Stimulated activated naive CD4-positive, alpha-beta T cell (primary cell): ENCODE measurements around the gene MED29.

ENCODE experiments used
- DNase-seq, 6 experiments: peaks; one replicate each; lab custom pipeline; 2025; lab: John Stamatoyannopoulos, UW

The MED29 gene, protein sequence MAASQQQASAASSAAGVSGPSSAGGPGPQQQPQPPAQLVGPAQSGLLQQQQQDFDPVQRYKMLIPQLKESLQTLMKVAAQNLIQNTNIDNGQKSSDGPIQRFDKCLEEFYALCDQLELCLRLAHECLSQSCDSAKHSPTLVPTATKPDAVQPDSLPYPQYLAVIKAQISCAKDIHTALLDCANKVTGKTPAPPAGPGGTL

DNA sequence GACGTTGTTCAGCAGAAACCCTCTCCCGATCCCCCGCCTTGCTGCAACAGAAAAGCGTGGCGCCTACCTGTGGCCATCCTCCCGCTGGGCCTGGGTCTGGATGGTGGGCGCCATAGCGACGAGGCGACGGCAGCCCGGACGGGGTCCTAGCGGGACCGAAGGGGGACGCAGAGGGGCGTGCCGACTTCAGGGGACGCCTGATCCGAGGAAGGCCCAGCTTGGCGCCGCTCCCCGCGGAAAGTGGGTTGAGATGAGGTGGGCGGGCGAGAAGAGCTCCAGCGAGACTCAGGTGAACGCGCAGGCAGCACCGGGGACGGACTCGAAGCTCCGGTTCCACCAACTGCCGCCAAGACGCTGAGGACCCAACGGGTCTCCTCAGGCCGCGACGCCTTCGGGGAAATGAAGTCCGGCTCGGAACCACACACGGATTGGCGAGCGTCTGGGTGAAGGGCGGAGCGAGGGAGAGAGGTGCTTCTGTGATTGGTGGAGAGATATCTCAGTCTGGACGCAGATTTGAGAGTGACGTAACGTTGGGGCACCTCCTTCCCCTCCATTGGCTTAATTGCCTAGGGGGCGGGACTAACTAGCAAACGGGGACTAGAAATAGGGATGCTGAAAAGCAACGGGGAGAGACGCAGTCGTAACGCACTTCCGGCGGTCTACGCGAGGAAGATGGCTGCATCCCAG is at the start of gene MED29, which contains the start of gene PAF1:
TSS of gene MED29 (plus strand) at position 628 of the 687 bp plus-strand sequence. CDS start at position 673, 45 bp downstream.
TSS of gene PAF1 (minus strand) at position 356 of the 687 bp plus-strand sequence. CDS start at position 114, 242 bp downstream.
- DNase-seq = peak; percentile 93 to 99 (median 98)

DNA sequence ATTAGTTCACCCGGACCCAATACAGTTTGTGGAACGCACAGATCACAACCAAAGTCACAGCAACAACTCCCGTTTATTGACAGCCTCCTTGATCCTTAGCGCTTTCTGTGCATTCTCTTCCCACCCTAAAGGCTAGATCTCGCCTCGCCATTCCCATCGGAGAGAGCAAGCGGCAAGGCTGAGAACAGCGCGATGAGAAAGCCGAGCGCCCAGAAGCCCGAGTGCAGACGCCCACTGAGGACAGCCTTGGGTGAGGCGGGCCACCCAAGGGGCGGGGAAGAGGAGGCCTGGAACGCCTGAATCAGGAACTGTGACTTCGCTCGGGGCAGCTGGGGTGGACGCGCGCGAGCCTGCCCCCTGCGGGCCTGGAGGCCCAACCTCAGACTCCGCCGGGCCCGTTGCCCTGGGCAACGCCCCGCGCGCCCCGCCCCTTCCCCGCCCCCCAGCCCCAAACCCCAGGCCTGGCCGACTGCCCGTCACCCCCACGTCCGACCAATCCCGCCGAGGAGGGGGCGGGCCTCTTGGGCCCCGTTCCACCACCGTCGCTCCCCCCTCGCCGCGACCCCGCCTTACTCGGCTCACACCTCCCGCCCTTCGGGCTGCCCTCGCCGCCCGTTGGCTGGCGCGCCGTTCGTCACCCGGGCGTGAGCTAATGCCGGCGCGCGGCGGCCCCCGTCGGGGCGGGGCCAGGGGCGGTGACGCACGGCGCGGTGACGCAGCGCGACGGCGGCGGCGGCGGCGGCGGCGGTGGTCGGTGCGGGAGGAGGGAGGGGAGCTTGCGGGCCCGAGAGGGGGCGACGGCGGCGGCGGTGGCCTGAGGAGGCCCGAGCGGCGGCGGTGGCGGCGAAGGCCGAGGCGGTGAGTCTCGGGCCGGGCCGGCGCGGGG is 49.2 kb upstream of the MED29 start, which contains the start of gene SAMD4B:
TSS of gene SAMD4B (plus strand) at position 703 of the 886 bp plus-strand sequence. CDS start 14,473 bp downstream, outside the sequence.
- peak; percentile 98 to 100 (median 99) for DNase-seq

- peak in 1 of 6 experiments; percentile 13 for DNase-seq
These were observed 48.4 kb upstream of the MED29 start for GRCh38 chr19:39342647-39343305.

GRCh38 chr19:39345956-39346355 is 45.2 kb upstream of the MED29 start:
- no peak for DNase-seq

DNA sequence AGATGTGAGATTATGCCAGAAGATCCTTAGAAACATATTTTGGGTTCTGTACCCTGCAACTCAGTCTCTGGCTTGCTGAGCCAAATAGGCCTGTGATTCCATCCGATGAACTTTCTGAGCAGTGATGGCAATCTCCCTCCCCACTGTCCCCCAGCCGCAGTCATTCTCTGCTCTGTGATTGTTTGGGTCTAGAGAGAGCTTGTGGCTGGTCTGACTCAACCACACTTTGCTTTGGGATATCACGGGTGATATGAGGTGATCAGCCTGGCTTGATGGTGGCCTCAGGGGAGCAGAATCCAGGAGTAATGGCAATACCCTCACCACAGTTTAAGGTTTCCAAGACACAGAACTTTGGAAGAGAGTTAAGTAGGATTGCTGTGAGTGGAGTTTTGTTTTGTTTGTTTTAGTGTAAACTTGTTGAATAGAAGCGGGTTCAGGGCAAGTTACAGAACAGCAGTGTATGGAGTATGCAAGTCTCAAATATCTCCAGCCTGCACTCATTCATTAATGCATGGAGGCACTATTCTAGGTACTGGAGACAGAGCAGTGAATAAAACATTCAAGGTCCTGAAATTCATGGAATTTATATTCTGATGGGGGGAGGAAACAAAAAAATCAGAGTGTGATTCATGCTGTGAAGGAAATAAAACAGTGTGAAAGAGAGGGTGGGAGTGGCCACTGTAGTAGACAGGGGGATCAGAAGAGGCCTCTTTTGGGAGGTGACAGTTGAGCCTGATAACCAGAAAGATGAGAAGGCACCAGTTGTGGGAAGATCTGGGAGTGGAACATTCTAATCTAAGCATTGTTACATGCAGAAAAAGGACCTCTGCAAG is 43.6 kb upstream of the MED29 start:
- no peak for DNase-seq

DNA sequence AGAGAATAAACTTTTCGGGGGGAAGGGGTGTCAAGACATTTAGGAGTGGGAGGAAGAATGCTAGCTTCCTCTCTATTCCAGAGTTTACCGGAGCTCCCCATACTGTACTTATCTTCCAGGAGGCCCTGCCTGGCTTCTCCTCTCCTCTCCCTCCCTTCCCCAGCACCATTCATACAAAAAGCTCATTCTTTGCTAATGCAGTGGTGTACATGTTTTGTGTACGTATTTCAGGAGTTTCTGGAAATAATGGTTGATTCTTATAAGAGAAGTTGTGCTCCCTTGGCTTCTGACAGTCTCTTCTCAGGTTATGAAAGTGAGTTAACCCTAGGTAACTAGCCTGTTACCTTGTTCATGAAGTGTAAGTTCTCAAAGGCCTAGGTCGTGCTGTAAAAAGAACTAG is 41.9 kb upstream of the MED29 start:
- DNase-seq = no peak

DNA sequence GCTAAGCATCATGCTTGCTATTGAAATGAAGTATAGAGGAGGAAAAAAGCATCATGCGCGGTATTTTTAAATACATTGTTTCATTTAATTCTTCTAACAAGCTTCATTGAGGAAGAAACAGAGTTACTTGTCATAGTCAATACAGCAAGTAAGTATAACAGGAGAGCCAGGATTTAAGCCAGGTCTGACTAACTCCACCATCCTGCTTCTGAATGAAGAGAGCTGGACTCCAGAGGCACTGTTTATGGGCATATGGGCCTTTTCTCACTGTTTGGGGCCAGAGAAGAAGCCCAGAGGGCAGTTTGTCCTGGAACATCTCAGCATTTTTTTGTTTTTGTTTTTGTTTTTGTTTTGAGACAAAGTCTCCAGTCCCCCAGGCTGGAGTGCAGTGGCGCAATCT is 41.0 kb upstream of the MED29 start:
- no peak for DNase-seq

- DNase-seq = no peak
These were observed 39.6 kb upstream of the MED29 start for GRCh38 chr19:39351537-39352064.

GRCh38 chr19:39352381-39353255 is 38.6 kb upstream of the MED29 start:
- DNase-seq = no peak

DNA sequence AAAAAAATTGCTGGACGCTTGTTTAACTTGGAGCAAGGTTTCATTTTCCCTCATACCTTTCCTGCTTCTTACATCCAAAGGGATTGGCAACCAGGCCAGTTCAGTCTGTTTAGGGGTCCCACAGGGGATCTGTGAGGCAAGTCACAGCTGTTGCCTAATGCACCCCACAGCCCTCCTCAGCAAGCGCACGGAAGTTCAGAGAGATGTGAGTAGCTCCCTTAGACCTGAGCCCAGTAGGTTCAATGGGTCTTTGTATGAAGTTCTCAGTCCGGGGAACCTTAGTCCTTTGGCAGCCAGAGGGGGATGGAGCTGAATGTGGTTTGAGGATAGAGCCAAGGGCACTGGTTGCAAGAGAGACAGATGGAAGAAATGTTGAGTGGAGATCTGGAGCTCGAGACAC is 35.9 kb upstream of the MED29 start:
- DNase-seq = no peak

DNA sequence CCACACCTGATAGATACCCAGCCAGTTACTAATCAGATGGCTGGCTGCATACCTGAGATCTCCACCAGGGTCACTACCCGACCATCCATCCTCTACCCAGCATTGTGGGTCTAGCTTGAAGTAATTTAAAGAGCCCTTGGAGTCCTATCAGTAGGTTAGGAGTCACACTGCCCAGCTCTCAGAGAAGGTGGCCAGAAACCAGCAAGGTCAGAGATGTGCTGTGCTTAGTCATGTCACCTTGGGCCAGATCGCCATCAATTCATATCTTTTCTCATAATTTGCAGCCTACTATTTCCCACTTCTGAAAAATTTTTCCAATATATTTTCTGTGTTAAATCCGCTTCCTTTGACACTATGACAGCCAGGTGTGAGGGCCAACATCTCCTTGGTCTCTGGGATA is 35.1 kb upstream of the MED29 start:
- DNase-seq = no peak

GRCh38 chr19:39356647-39357046 is 34.5 kb upstream of the MED29 start:
- no peak for DNase-seq

- no peak for DNase-seq
These were observed 32.2 kb upstream of the MED29 start for GRCh38 chr19:39359026-39359425.

GRCh38 chr19:39360599-39360998 is 30.6 kb upstream of the MED29 start:
- DNase-seq = no peak

DNA sequence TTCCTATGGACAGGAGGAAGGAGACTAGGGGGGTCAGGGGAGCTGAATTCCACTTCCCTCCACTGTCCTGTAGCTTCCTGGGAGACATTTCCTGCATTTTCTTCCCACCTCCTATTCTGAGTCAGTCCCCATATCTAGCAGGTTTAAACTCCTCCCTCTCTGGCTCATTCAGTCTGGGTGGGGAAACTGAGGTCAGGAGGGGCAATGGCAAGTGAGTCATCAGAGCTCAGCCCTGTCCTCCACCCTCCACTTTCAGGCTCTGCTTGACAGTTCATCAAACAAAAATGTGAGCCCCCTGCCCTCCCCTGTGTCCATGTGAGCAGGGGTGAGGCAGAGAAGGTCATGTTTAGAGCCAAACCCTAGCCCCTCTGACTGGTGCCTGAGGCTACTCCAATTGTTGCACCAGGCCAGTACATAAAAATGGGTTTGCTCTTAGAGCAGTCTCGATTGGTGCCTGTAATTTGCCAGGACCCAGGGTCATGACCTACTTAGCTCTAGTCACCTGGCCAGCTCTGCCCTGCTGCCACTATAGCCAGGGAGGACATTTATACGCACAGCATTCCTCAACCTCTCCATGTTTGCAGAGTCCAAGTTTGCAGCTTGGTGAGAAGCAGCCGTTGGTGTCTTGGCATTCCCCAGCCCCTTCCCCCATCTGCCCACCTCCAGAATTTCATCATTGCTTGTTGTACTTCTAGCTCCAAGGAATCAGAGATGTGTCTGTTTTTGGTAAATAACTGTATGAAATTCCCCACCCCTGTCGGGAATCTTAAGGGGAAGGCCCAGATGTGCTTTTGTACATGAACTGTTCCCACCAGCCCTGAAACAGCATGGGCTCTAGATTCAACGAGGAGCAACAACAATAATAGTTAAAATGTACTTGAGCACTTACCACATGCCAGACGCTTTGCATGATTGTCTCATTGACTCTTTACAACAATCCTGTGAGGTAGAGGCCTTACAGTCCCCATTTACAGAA is 28.2 kb upstream of the MED29 start:
- DNase-seq = no peak

- DNase-seq = no peak
These were observed 27.2 kb upstream of the MED29 start for GRCh38 chr19:39363901-39364457.

DNA sequence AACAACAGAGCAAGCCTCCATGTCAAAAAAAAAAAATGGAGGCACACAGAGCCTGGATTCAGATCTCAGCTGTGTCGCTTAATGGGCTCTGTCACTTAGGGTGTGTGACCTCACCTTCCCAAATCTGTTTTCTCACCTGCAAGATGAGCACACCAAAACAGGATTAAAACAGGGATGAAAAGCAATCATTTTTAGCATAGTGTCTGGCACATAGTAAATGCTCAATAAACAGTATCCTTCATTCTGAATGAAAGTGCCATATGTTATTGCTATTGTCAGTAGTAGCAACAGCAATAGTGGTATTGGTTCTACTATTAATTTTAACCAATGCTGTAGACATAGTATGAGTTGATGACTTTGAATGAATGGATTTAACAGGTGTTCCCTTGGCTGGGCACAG is 25.6 kb upstream of the MED29 start:
- no peak for DNase-seq

DNA sequence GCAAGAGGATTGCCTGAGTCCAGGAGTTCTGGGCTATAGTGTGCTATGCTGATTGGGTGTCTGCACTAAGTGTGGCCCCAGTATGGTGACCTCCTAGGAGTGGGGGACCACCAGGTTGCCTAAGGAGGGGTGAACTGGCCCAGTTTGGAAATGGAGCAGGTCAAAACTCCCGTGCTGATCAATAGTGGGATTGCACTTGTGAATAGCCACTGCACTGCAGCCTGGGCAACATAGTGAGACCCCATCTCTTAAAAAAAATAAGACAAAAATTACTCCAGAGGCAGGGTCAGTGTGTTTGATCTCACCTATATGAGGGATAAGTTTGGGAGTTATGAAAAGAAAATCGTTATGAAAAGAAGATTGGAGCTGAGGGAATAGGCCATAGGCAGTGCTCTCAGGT is 22.0 kb upstream of the MED29 start:
- DNase-seq = no peak
